H4 (cell line): Measurements from ENCODE around the gene LRIG1. TPM values are rescaled to one million over a fixed set of nuclear protein-coding genes. Genes with fewer than 3 reads are reported as not detected.

Source experiments
- DNase-seq: peaks from one replicate; pipeline ENCODE4 v3.0.0-alpha.2; 2015; ENCODE audit warnings: low spot score
- total RNA-seq: library from RNA; depleted of rRNA; stranded (reverse); fragments of >200 nt; shearing (Covaris generic); gene quantifications from 2 replicates; pipeline ENCODE4 v1.2.3, GENCODE V29; 2014

Gene LRIG1
- total RNA-seq, 1 experiment from 2014 or later = 5.0 TPM

DNA sequence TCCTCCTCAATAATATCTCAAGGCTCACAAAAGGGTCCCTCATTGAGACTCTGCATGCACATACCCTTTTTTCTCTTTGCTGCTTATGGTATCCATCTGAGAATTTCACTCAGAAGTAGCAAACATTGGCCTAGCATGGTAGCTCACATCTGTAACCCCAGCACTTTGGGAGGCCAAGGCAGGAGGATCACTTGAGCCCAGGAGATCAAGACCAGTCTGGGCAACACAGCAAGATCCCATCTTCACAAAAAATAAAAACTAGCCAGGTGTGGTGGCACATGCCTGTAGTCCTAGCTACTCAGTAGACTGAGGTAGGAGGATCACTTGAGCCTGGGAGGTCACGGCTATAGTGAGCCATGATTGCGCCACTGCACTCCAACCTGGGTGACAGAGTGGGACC lies 11.7 kb downstream of the LRIG1 start:
- no peak for DNase-seq

DNA sequence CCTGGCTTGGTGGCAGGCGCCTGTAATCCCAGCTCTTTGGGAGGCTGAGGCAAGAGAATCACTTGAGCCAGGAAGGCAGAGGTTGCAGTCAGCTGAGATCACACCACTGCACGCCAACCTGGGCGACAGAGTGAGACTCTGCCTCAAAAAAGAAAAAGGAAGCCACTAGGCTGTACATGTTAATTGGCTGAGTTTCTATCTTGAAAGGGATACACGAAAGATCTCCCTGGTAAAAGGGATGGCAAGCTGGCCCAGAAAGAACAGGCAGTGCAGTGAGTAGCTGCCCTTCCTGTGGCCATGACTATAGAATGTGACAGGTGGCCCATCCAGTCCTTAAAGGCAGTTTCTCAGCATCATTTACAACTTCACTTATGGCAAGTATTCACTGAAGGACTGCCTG lies 12.3 kb downstream of the LRIG1 start:
- no peak for DNase-seq

DNA sequence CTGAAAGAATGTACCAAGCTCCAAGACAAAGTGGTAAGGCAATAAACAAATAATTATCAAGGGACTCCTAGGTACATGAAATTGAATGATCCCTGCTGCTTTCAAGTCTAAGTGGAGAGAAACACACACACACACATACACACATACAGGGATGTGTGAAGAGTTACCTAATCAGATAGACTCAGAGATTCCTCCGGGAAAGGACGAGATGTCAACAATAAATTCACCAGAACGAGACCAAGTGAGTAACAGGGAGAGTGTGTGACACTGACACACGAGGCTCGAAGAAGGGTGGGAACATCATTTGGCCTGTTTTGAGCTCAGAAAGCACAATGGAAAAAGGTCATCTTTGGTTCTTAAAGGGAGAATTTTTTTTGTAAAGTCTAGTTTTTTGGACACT lies 13.4 kb downstream of the LRIG1 start:
- no peak for DNase-seq

DNA sequence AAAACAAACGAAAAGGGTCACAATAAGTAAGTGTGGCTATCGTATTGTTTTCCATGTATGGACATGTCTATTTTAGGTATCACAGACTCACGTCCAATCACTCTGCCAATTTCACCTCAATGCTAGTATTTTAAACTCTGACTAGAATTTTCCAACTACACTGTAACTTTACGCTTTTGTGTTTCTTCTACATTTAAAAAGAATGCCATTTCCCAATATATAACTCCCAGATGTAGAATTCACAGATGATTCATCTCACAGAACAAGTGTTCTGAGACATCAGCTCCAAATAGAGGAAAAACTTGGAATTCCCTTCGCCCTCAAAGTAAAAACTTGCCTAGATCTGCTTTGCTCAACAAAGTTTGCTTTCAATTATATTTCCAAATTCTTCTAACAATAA lies 14.2 kb downstream of the LRIG1 start:
- DNase-seq = no peak

DNA sequence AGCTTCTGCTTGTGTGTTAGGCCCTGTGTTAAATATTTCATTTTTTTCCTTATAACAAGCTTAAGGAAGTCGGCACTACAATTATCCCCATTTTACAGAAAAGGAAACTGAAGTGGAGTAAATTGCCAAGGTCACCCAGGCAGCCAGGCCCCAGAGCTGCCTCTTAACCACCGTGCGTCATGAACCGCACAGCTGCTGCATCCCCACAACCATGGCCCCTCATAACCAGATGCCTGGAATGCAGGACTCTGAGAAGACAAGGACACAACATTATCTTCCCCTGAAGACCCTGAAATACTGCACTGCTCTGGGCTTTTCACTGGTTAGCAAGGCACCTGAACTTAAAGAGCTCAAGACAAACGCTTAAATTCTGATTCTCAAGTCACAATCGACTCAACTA lies 14.6 kb downstream of the LRIG1 start:
- no peak for DNase-seq

DNA sequence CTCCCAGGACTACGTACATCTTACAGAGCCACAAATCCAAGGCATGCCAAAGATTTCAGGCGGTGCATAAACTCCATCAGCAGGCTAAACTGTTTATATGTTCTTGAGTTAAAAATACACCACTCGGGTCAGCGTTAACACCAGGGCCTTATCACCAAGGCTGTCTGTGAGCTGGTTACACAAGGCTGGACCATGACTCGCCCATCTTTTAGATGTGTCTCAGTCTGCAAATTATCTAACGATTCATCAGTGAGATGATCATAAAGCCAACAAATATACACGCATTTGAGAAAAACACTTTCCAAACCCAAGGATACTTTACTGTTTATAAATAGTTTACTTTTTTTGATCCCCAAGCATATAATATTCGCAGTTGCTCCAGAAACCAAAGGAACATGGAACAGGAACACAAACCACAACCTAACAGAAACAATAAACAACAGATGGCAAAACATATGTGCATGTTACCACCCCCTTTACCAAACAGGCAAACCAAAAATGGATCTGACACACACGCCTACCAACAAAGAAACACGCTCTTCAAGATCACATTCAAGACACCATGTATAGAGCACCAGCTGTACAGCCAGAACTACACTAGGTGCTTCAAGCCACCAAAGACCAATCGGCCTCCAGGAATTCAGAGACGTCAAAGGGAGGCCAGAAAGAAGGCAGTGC lies 15.4 kb downstream of the LRIG1 start:
- DNase-seq = peak; percentile 69

DNA sequence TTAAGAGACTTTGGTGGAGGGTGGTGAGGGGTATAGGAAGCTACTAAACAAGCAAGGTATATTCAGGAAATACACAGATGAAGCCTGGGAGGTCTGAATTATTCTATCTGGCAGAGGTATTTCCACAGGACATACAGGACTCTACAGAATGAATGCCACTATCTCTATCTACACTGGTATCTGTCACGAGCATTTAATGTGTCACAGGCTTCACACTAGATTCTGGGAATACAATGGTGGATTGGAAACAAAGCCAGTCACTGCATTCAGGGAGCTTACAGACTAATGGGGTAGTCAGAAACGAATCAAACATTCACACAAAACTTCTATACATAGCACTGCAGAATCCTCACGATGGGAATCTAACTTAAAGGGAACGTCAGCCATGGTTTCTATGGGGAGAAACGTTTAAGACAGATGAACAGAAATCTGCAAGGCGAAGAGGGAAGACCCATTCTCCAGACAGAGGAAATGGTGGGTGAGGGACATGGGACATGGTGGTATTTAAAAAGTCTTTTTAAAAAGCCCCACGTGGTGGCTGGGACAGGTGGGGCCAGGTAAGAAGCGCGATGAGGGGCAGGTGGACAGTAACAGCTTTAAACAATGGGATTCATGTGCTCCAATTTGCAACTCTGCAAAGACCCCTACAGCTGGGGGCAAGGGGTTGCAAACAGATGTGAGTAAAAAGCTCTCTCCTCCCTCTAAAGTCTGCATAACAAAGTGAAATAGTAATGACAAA lies 16.5 kb downstream of the LRIG1 start:
- DNase-seq = no peak

DNA sequence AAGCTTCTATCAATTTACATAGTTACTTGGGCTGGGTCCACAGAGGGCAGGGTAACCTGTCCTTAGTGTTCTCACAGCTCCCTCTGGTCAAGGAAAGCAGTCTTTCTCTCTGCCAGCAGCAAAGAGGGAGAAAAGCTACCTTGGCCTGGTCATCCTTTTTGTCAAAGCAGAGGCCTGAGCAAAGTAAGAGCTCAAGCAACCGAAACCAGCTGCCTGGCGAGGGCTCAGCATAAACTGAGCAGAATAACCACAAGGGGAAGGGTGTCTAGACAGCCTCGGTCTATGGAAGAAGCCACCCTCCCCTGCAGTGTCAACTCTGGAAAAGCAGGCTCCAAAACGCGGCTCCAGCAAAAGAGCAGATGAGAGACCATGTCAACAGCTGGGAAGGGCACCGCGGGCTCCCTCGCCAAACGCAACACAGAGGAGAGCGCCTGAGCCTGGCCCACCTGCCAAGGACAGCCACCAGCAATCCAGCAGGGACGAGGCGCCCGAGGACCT lies 17.4 kb downstream of the LRIG1 start:
- DNase-seq = no peak

DNA sequence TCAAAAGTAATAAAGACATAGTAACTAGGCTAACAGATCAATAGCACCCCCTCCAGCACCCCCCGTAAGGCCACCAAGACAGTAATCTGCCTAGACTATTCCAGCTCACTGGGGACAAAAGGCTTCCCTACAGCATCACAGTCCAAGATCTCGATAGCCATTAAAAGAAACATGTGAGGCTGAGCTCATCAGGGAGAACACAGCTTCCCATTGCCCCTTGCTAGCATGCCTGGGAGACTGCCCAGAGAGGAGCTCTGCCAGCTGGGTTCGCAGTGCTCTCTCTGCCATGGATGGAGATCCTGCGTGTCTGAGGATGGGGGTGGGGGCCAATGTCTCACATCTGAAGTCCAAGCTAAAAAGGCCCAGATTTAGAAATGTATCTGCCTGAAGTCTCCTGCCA lies 17.8 kb downstream of the LRIG1 start:
- DNase-seq = no peak

DNA sequence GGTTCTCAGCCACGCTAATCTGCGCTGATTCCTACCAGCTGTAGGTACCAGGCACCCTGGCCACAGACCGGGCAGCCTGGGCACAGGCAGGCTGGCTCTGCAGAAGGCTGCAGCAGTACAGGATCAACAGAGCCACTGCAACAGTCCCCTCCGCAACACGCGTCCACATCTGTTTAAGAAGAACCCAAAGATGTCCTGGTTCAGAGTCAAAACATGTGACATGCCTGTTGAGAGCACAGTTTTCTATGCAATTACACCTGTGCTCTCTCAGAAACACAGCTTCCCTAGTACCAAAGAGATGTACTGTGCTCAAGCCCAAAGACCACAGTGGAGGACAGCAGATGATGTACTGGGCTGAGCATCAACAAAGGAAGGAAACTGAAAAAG lies 18.8 kb downstream of the LRIG1 start:
- DNase-seq = no peak

DNA sequence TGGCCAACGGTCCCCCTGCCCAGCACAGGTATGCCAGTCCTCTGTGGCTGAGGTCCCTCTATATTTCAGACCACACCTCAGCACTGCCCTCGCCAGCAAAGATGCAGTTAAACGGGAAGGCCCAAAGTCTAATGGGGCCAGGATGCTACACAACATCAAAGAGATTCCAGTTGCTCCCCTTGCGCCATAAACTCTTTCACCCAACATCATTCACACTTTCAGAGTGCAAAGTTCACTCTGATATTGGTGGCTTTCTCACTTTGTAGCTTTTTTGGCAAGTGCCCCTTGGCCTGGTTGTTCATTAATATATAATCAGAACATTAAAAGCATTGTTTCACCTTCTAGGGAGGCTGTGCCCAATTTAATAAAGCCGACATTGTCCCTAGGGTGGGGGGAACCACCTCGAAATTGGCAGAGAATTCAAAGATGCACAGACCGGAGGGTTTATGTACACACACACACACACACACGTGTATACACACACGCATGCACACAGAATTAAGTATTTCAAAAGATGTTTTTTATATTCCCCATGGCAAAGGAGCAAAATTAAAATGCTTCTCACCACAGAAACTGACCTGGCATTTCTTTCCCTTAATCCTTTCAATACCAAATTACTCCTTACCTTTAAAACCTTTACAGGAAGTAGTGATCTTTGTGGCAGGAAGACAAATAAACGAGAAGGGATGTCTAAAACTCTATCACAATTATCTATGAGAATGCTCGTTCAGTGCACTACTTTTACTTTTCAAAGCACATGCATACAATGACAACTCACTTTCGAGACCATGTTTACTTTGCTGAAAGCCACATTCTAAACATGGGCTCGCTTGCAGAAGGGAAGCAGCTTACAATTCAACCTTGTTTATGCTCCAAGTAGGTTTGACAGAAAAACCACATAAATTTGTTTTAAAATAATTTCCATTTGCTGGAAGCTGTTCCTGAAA lies 19.5 kb downstream of the LRIG1 start:
- DNase-seq = peak; percentile 89

DNA sequence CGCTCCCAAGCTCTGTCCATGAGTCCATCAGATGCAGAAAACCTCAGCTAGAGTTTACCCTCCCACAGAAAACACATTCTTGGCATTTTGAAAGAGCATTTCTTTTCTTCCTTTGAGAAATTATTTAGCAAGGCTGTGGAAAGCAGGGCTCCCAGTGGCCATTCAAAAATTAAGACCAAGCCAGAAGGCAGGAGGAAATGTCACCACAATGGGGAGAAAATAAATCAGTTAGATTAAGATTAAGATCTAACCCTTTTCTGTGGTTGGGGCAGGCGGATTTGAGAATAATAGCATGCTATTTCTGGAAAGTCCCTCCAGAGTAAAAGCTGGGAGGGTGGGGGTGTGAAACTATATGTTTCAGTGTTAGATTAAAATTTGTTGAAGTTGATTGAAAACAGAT lies 20.2 kb downstream of the LRIG1 start:
- peak; percentile 22 for DNase-seq

DNA sequence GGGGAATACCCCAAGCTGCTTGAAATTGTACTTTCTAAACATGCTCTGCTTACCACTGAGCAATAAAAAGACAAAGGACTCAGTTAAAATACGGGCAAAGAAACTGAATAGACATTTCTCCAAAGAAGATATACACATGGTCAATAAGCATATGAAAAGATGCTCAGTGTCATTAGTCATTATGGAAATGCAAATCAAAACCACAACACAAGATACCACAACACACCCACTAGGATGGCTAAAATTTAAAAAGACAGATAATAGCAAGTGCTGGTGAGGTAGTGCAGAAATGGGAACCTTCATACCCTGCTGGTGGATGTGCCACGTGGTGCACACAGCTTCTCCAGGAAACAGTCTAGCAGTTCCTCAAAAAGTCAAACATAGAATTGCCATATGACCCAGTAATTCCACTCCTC lies 21.3 kb downstream of the LRIG1 start:
- no peak for DNase-seq

DNA sequence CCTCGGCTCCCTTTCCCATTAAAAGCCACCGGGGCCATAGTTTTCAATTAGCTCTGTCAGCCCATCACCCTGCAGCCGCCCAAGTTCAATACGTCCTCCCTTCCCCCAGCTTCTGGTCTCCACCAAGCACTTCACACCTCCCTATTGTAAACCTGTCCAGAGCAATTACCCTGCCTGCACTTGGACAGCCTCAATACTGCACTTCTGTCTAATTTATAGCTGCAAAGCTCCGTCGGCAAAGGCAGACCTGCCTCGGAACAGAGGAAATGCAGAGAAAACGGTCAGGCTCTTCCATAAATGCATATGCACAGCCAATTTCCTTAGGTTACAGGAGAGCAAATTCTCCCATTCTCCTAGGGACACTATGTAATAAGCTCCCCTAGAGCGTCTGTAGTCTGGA lies 21.9 kb downstream of the LRIG1 start:
- no peak for DNase-seq

DNA sequence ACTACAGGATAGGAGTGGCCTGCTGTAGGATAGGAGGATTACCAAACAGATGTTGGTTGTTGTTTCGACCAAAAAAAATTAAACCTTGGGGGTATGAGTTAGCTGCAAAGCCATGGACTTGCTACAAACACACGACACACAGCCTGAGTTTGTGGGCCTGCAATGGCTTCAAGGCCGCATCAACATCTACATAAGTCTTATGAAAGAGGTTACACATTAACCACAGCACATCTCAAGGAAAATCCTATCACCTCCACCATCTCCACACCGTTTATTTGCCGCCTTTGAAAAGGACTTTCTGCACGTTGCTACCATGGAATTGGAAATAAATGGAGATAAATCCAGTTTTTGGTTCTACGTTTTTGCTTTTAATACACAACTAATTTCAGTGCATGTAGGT lies 23.0 kb downstream of the LRIG1 start:
- DNase-seq = no peak

DNA sequence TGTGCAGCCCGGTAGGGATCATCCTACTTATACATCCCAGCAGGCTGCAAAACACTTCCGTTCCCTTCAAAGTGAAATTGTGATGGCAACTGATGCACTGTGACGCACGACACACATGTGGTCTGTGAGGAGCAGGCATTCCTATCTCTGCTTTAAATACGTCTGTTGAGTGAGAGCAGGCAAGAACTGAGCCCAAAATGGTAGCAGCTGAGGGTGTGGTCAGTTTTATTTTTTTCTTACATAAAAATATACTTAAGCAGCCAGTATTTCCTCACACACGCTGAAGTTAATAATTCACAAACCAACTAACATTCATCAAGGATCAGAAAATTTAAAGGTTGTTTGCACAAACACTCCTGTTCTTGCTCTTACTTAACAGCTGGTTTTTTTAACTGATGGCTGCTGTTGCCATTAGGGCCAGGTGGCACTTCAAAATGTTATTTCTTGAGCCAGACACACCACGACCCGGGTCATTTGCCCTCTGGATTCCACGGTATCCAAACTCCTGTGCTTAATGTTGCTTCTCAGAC lies 23.9 kb downstream of the LRIG1 start:
- DNase-seq = no peak

DNA sequence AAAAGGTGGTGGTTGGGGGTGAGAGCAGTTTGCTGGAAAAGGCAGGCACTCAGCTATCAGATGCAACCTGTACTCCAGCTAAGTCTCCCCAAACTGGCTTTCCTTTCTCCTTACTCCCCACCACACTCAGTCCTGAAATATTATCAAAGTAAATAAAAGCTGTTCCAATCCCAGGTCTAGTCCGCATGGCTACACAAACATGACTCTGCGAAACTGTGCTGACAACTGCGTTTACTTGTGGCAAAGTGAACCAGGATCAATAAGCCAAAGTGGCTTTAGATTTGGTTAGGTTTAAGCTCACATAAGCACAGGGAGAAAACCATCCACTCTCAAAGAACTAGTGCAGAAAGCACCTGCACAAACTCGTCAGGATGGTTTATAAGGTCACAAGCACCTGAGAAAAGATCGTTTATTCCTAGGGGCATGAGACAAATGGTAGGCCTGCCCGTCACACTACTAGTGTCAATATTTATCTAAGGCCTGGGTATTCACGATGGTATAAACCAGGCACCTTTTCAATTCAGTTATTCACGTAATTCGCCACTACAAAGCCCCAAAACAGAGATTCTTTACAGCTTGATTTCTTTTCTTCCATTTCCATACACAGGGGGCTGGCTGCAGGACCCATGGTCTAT lies 25.3 kb downstream of the LRIG1 start:
- DNase-seq = no peak

DNA sequence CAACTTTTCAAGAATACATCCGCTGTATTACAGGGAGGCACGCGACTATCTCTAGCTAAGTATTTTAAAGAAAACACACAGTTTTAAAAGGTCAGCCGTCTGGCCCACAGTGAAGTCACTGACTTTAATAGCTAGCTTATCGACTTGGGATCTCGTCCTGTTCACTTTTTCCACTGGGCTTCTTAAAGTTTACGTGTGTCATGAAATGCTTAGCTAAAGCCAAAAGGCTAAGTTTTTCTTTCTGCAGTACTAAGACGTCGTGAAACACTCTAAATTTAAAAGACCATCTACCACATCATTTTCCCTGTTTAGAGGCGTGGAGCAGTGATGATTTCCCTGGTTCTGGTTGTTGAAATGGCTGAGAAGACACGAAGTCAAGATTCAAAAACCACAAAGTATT lies 27.1 kb downstream of the LRIG1 start:
- no peak for DNase-seq

DNA sequence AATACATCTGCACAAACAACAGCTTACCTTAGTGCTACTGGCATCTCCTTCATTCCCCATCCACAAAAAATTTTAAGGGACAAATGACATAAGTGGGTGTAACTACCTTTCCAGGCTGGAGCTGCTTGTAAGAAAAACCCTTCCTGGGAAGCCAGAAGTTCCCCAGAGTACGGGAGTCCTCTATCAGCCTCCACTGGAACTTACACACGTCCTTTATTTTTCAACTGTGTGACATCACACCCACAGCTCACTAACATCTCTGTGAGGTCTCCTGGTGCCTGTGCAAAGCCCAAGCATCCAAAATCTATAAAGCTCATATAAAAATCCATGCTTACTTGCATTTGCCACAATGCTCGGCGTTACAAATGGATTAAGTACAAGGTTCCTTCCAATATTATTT lies 27.6 kb downstream of the LRIG1 start:
- DNase-seq = no peak

DNA sequence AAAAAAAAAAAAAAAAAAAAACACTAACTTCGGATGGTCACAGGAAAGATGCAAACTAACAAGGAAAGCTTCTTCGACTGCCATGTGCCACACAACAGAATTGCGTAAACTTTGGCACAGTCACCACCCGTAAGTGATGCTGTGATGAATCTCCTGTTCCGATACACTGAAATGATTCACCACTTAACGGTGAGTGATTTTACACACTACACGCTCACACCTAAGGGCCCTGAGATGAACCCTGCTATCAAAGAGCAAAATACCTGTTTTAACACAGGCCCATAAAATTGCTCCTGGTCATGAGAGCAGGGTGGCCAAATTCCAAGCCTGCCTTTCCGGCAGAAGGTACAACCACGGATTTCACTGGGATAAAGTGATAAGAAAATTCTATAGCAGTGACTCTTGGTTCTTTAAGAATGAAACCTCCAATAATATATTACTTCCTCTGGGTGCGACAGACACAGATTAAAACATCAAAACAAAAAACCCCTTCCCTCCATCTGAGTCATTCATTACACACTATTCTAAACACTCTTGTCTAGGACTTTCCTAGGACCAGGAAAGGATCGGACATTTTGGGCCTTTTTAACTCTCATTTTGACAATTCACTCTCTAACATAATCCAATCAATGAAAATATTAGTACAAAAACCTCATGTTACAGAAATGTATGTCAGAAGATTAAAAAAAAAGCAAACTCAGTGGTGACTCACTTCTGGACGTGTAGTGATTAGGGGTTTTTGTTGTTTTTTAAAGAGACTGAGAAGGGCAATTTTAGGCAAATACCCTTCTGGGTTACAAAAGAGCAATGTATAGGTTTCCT lies 28.3 kb downstream of the LRIG1 start:
- peak; percentile 44 for DNase-seq
